T-cell (primary cell): ENCODE measurements around the gene CYP46A1. TPM values are rescaled to one million over a fixed set of nuclear protein-coding genes. Genes with fewer than 3 reads are reported as not detected.
A peak's percentile ranks its signal among the peaks of the same experiment; 100 is the strongest.
"Not testable (repeated sequence)": the region's sequence is repeated elsewhere in the genome, so short reads cannot be mapped to it uniquely, and the experiment has no call there.

Source experiments
- ATAC-seq, 4 experiments: fragments of 200-7000 bp in 3 of 4; fragments of 150-1000 bp in 1 of 4; cut with Tn5 transposase; replicated peaks in 1 of 4; 1 replicate in 3 of 4; 2 replicates in 1 of 4; pipeline ENCODE4 v1.10.0; 2021; ENCODE audit warnings: moderate library complexity in 3 of 4, mild to moderate bottlenecking in 2 of 4, moderate number of reproducible peaks in 1 of 4
- CTCF ChIA-PET, 2 donors: fragments of 300-600 bp; sonication (Branson Sonifier 250); formaldehyde crosslinking; loops; one replicate each; lab custom pipeline; 2022; ENCODE audit warnings: antibody characterized with exemption in 2 of 2; lab: Charles Lee
- POLR2A ChIA-PET, 2 donors: fragments of 300-600 bp; sonication (Branson Sonifier 250); formaldehyde crosslinking; loops; one replicate each; lab custom pipeline; 2022; ENCODE audit warnings: antibody characterized with exemption in 2 of 2; lab: Charles Lee
- DNase-seq, 35 experiments: peaks; one replicate each; pipeline versions ENCODE4 v3.0.0 to v3.0.0-alpha.2; 2013 to 2023
- H3K27ac ChIP-seq: one replicate; pipeline ENCODE4 v1.5.1; 2013; ENCODE audit warnings: low read length
- H3K27me3 ChIP-seq, 2 experiments: replicated peaks in 1 of 2; 1 replicate in 1 of 2; 2 replicates in 1 of 2; pipeline versions ENCODE4 v1.6.1 to v1.7.0; 2013; ENCODE audit warnings: low read length in 1 of 2, mixed read lengths in 1 of 2; ENCODE audit not compliant: control insufficient read depth in 2 of 2, insufficient read depth in 2 of 2; ENCODE audit errors: extremely low read depth in 1 of 2
- H3K36me3 ChIP-seq, 2 donors: 1 replicate in 1 of 2; 2 replicates in 1 of 2; pipeline versions ENCODE4 v1.6.1 to v1.7.0; 2013; ENCODE audit warnings: low read length in 1 of 2; ENCODE audit not compliant: control insufficient read depth in 2 of 2, insufficient read depth in 1 of 2; ENCODE audit errors: extremely low read depth in 1 of 2
- H3K4me1 ChIP-seq, 2 experiments: 1 replicate in 1 of 2; 2 replicates in 1 of 2; pipeline versions ENCODE4 v1.6.1 to v1.7.0; 2013; ENCODE audit warnings: low read length in 2 of 2, mixed read lengths in 1 of 2; ENCODE audit not compliant: insufficient read depth in 2 of 2, control insufficient read depth in 1 of 2; ENCODE audit errors: extremely low read depth in 1 of 2
- H3K4me3 ChIP-seq, 2 donors: 1 replicate in 1 of 2; 2 replicates in 1 of 2; pipeline versions ENCODE4 v1.5.1 to v1.7.0; 2013; ENCODE audit warnings: mild to moderate bottlenecking in 2 of 2, low read length in 1 of 2, moderate library complexity in 1 of 2; ENCODE audit not compliant: control insufficient read depth in 1 of 2; ENCODE audit errors: extremely low read depth in 1 of 2
- H3K9me3 ChIP-seq: 2 replicates; pipeline ENCODE4 v1.7.0; 2013
- H3K27ac Mint-ChIP-seq, 2 donors: one replicate each; pipeline ENCODE4 v1.8.0; 2020 to 2021; ENCODE audit warnings: mild to moderate bottlenecking in 2 of 2, mixed read lengths in 2 of 2
- H3K27me3 Mint-ChIP-seq, 2 donors: one replicate each; pipeline ENCODE4 v1.8.0; 2021 to 2022; ENCODE audit warnings: mixed read lengths in 2 of 2
- H3K36me3 Mint-ChIP-seq: one replicate; pipeline ENCODE4 v1.8.0; 2021; ENCODE audit warnings: mixed read lengths
- H3K4me1 Mint-ChIP-seq, 3 donors: one replicate each; pipeline ENCODE4 v1.8.0; 2020 to 2022; ENCODE audit warnings: mixed read lengths in 3 of 3, mild to moderate bottlenecking in 1 of 3
- H3K4me3 Mint-ChIP-seq, 3 donors: one replicate each; pipeline ENCODE4 v1.8.0; 2020 to 2022; ENCODE audit warnings: mild to moderate bottlenecking in 3 of 3, mixed read lengths in 3 of 3, moderate library complexity in 3 of 3
- H3K9me3 Mint-ChIP-seq, 3 donors: one replicate each; pipeline ENCODE4 v1.8.0; 2020 to 2022; ENCODE audit warnings: mixed read lengths in 3 of 3
- WGBS: methylation state at CpG from one replicate; pipeline ENCODE4 v1.1.5; 2013; ENCODE audit warnings: missing lambda C conversion rate; ENCODE audit not compliant: insufficient coverage; 5-methylcytosine and 5-hydroxymethylcytosine counted together
- total RNA-seq, 35 experiments: library from RNA in 6 of 35; stranded (reverse) in 6 of 35; fragments of 120-200 nt in 1 of 35; gene quantifications; one replicate each; pipeline versions ENCODE4 v1.2.1 to v1.2.4 and lab custom pipeline; 2013 to 2026

CYP46A1 gene
- under 1 TPM; 0.10 to 0.51 (median 0.39) TPM for total RNA-seq
- 0.61 TPM for total RNA-seq (2013)
- total RNA-seq (lab: John Stamatoyannopoulos, UW) = 0 to 0.61 (median 0.24) reads per million in 29 experiments

DNA sequence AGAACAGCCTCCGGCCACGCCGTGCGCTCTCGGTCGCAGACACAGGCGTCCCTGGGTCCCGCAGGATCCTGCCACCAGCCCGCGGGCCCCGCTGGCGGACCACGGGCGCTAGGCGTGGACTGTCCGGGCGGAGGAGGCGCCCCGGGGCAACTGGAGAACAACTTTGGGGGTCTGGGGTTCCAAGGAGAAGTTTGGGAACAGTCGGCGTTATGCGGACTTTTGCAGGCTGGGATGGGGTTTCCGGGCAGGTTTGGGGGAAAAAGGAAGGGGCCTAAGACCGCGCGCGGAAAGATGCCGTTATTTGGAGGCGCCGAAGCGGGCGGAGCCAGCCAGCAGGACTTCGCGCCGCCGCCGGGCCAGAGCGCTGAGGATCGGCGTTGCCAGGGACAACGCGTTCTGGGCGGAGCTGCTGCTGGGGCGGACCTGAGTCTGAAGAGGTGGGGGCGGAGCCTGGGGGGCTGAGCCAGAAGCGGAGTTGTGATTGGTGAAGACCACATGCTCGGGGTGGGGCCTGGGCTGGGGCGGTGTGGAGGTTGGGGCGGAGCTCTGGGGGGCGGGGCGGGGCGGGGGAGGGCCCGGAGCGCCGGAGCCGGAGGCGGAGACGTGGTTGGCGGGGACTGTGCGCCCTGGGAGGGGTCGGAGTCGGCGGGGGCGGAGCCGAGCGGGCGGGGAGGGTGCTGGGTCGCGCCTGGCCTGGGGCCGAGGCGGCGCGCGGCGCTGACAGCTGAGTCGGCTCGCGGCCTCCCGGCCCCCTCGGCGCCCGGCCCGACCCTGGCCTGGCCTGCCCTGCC, at the start of gene CYP46A1:
Gene CYP46A1, plus strand, starts transcription at position 680 of the 791 bp plus-strand sequence. CDS start 120 bp downstream, outside the sequence.
- H3K27me3 Mint-ChIP-seq = peaks cover 11 to 15% of the 10 kb centered on the region in 2 donors
- ChIA-PET POLR2A (interaction anchor here (0.6 to 1.2 kb wide), 4 partner anchors 201 to 1988 kb away, joined by 6 to 24 read pairs (median 11); partner anchors contain the start of genes CCNK (in 1 of the 2) and SETD3 (in 1 of the 2)), CTCF (interaction anchor here (0.5 to 1.0 kb wide), 14 partner anchors 11 to 708 kb away, joined by 3 to 11 read pairs (median 4); partner anchors contain the start of genes CCNK (in 1 of the 2), DEGS2 (in 1 of the 2) and SETD3 (in 1 of the 2))
- H3K4me3 ChIP-seq = peak within 1 kb of the TSS; percentile 82 to 87
- H3K9me3 ChIP-seq = no peaks in the 10 kb centered on the region
- no peaks in the 10 kb centered on the region for H3K36me3 ChIP-seq
- WGBS = under 1% methylated on average over 76 of the region's 83 CpGs
- peaks cover 0 to 29% of the 10 kb centered on the region in 2 experiments for H3K4me1 ChIP-seq
- H3K27me3 ChIP-seq = peaks cover 7 to 28% of the 10 kb centered on the region in 2 experiments
- no peaks in the 10 kb centered on the region for H3K9me3 Mint-ChIP-seq
- DNase-seq (peak; percentile 96 to 100 (median 99)), ATAC-seq (peak; percentile 92 to 95 (median 92))
- peak within 1 kb of the TSS; percentile 60 for H3K27ac ChIP-seq
- H3K4me3 Mint-ChIP-seq = peak within 1 kb of the TSS; percentile 87 to 92 (median 91)
- H3K36me3 Mint-ChIP-seq = no peaks in the 10 kb centered on the region
- peak within 1 kb of the TSS; percentile 75 to 80 for H3K27ac Mint-ChIP-seq
- H3K4me1 Mint-ChIP-seq = peaks cover 19 to 30% (median 23%) of the 10 kb centered on the region in 3 donors

DNA sequence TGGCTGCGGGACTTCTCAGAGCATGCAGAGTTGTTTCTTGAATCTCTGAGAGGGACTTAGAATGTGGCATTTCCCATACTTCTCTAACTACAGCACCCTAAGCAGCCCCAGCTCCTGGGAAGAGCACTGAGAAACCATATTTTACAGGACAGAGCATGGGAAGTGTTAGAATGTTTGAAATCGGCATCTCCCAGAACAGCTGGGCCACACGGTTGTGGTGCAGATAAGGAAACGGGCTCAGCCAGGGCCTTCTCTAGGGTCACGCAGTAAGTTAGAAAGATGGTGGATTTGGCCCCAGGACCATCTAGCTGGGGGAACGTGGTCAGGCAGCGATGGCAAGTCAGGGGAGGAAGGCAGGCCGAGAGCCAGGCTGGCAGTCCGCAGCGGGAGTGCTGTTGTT, 49.7 kb upstream of the CYP46A1 start:
- Histone ChIP-seq H3K9me3 (no peaks in the 10 kb centered on the region), H3K27ac (no peak overlapping the region), H3K4me1 (no peaks in the 10 kb centered on the region), H3K4me3 (no peak overlapping the region), H3K27me3 (peaks cover 0 to 23% of the 10 kb centered on the region in 2 experiments), H3K36me3 (no peaks in the 10 kb centered on the region)
- ChIA-PET POLR2A (no interaction called here), CTCF (no interaction called here)
- Mint-ChIP-seq H3K4me1 (no peaks in the 10 kb centered on the region), H3K36me3 (no peaks in the 10 kb centered on the region), H3K4me3 (no peak overlapping the region), H3K27ac (no peak overlapping the region), H3K9me3 (no peaks in the 10 kb centered on the region), H3K27me3 (peaks cover 0 to 8% of the 10 kb centered on the region in 2 donors)
- whole genome bisulfite sequencing = 78% methylated on average over 5 of the region's 10 CpGs
- no peak for ATAC-seq
- no peak for DNase-seq

DNA sequence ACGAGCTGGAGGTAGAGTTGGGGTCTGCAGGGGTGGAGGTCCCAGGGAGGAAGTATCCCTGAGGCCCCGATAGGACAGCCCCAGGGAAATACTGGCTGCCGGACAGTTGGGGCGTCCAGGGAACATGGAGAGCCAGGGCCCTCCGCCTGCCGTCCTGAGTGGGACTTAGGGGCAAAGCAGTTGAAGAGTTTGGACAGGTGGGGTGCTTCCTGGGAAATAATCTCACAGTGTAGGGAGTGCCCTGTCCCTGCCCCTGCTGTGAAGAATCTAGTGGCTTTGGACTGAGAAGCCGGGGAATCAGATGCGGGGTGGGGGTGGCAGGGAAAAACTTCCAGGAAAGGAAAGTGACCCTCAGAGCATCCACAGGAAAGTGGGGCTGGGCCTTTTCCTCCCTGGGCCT, 49.0 kb upstream of the CYP46A1 start:
- Mint-ChIP-seq H3K36me3 (no peaks in the 10 kb centered on the region), H3K4me3 (no peak overlapping the region), H3K27me3 (peaks cover 0 to 8% of the 10 kb centered on the region in 2 donors), H3K9me3 (no peaks in the 10 kb centered on the region), H3K27ac (no peak overlapping the region), H3K4me1 (no peaks in the 10 kb centered on the region)
- Histone ChIP-seq H3K36me3 (no peaks in the 10 kb centered on the region), H3K4me3 (no peak overlapping the region), H3K9me3 (no peaks in the 10 kb centered on the region), H3K27me3 (peaks cover 0 to 20% of the 10 kb centered on the region in 2 experiments), H3K4me1 (no peaks in the 10 kb centered on the region), H3K27ac (no peak overlapping the region)
- ChIA-PET CTCF (interaction anchor here in 1 of 2 donors (0.5 kb wide), 1 partner anchor 248 kb away, joined by 5 read pairs; no protein-coding TSS in a partner anchor), POLR2A (no interaction called here)
- WGBS = 98% methylated on average over 6 of the region's 8 CpGs
- DNase-seq = no peak
- ATAC-seq = no peak

DNA sequence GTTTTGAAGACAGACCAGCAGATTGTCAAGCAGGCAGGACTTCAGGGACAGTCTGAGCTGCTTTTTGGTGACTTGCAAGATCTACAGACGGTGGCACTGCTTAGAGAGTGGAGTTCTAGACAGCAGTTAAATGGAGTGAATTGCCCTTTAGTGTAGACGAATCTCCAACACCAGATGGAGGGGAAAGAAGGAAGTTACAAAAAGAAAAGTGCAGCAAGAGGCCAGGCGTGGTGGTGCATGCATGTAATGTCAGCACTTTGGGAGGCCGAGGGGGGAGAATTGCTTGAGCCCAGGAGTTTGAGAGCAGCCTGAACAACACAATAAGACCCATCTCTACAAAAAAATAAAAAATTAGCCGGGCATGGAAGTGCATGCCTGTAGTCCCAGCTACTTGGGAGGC, 47.6 kb upstream of the CYP46A1 start:
- no peak overlapping the region for H3K27ac Mint-ChIP-seq
- ATAC-seq (no peak), DNase-seq (no peak)
- Histone ChIP-seq H3K27ac (no peak overlapping the region), H3K9me3 (no peaks in the 10 kb centered on the region), H3K4me3 (no peak overlapping the region), H3K27me3 (peaks cover 0 to 20% of the 10 kb centered on the region in 2 experiments), H3K4me1 (no peaks in the 10 kb centered on the region), H3K36me3 (no peaks in the 10 kb centered on the region)
- no peaks in the 10 kb centered on the region for H3K9me3 Mint-ChIP-seq
- no peak overlapping the region for H3K4me3 Mint-ChIP-seq
- peaks cover 0 to 8% of the 10 kb centered on the region in 2 donors for H3K27me3 Mint-ChIP-seq
- WGBS = 78% methylated on average over 1 of the region's 5 CpGs
- no peaks in the 10 kb centered on the region for H3K36me3 Mint-ChIP-seq
- ChIA-PET CTCF (interaction anchor here in 1 of 2 donors (0.7 kb wide), 1 partner anchor 89 kb away, joined by 3 read pairs; no protein-coding TSS in a partner anchor), POLR2A (no interaction called here)
- no peaks in the 10 kb centered on the region for H3K4me1 Mint-ChIP-seq

DNA sequence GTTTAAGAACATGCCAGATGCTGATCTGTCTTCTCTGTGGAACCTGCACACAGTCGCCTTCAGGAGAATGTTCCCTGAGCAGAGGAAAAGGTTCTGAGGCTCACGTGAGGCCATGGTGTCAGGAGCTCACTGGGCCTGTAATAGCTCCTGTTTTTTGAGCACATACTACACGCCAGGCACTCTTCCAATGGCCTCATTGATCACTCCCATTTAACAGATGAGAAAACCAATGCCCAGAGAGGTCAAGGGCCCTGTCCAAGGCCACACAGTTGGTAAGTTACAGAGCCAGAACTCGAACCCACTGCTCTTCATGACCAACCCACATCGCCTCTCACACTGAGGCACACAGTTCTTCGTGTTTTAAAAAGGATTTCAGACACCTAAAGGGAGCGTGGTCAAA, 46.5 kb upstream of the CYP46A1 start:
- H3K27me3 ChIP-seq = peaks cover 0 to 15% of the 10 kb centered on the region in 2 experiments
- DNase-seq = no peak
- Mint-ChIP-seq H3K4me1 (no peaks in the 10 kb centered on the region), H3K27me3 (peaks cover 0 to 8% of the 10 kb centered on the region in 2 donors), H3K9me3 (no peaks in the 10 kb centered on the region), H3K36me3 (no peaks in the 10 kb centered on the region), H3K4me3 (no peak overlapping the region), H3K27ac (no peak overlapping the region)
- H3K4me3 ChIP-seq = no peak overlapping the region
- no peak for ATAC-seq
- H3K9me3 ChIP-seq = no peaks in the 10 kb centered on the region
- ChIA-PET CTCF (interaction anchor here in 1 of 2 donors (0.7 kb wide), 1 partner anchor 627 kb away, joined by 3 read pairs; no protein-coding TSS in a partner anchor), POLR2A (no interaction called here)
- H3K27ac ChIP-seq = no peak overlapping the region
- H3K36me3 ChIP-seq = no peaks in the 10 kb centered on the region
- WGBS = 96% methylated on average over 4 of the region's 7 CpGs
- no peaks in the 10 kb centered on the region for H3K4me1 ChIP-seq

DNA sequence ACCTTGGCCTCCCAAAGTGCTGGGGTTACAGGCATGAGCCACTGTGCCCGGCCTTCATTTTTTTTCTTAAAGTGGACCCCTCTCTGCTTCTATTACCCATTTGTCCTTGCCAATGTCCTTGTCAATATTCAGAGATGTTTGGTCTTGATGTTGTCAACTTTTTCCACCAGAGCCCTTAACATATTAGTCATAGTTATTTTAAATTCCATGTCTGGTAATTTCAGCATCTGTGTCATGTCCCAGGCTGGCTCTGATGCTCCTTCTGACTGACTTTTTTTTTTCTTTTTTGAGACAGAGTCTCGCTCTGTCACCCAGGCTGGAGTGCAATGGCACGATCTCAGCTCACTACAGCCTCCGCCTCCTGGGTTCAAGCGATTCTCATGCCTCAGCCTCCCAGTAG, 41.3 kb upstream of the CYP46A1 start:
- H3K27ac ChIP-seq, H3K36me3 Mint-ChIP-seq, POLR2A ChIA-PET, H3K36me3 ChIP-seq, DNase-seq, ATAC-seq, H3K9me3 Mint-ChIP-seq, H3K9me3 ChIP-seq, H3K4me1 ChIP-seq, CTCF ChIA-PET, H3K27ac Mint-ChIP-seq, H3K4me1 Mint-ChIP-seq, H3K4me3 Mint-ChIP-seq, H3K4me3 ChIP-seq: not testable (repeated sequence)
- H3K27me3 ChIP-seq = peaks cover 5 to 45% of the 10 kb centered on the region in 2 experiments
- WGBS = 87% methylated on average over 4 of the region's 5 CpGs
- peaks cover 16 to 28% of the 10 kb centered on the region in 2 donors for H3K27me3 Mint-ChIP-seq
